Upper lobe of right lung (tissue), 1 donor: ENCODE measurements around the gene FNTB. TPM values are rescaled to one million over a fixed set of nuclear protein-coding genes. Genes with fewer than 3 reads are reported as not detected.
A peak's percentile ranks its signal among the peaks of the same experiment; 100 is the strongest.

Experiments used
- ATAC-seq: fragments of 200-7000 bp; cut with Tn5 transposase; one replicate; pipeline ENCODE4 v1.9.1; 2020; ENCODE audit warnings: mild to moderate bottlenecking, moderate library complexity
- DNase-seq: peaks from one replicate; pipeline ENCODE4 v3.0.0-alpha.2; 2020
- H3K27ac ChIP-seq: fragments of 200-600 bp; one replicate; pipeline ENCODE4 v1.8.0; 2022
- H3K27me3 ChIP-seq: fragments of 200-600 bp; one replicate; pipeline ENCODE4 v1.8.0; 2022; ENCODE audit warnings: mild to moderate bottlenecking
- H3K36me3 ChIP-seq: fragments of 200-600 bp; one replicate; pipeline ENCODE4 v1.8.0; 2022
- H3K4me1 ChIP-seq: fragments of 200-600 bp; one replicate; pipeline ENCODE4 v1.8.0; 2022
- H3K4me3 ChIP-seq: fragments of 200-600 bp; one replicate; pipeline ENCODE4 v1.8.0; 2022; ENCODE audit warnings: mild to moderate bottlenecking
- H3K9me3 ChIP-seq: fragments of 200-600 bp; one replicate; pipeline ENCODE4 v1.8.0; 2022
- CTCF ChIP-seq: fragments of 200-600 bp; IDR thresholded peaks from one replicate; pipeline ENCODE4 v1.8.0; 2022; ENCODE audit warnings: antibody characterized with exemption
- intact Hi-C: fragments of 100-400 bp; cut with DNase I; formaldehyde crosslinking; loops from one replicate; pipeline ENCODE4 v1.11.0; 2022
- total RNA-seq: library from RNA; stranded (reverse); fragmentation: NEBNext Ultra II Directional; extraction: Animal tissue kit (Norgen Biotek cat#: 25700); gene quantifications from one replicate; pipeline ENCODE4 v1.2.1, GENCODE V29; 2021
- donor health status: DM: no; HTN: yes; CAD: no; lungs with severe emphysema.

Gene FNTB
- total RNA-seq, 1 donor from 2014 or later: 14.2 TPM

- H3K27me3 ChIP-seq: no peaks in the 10 kb centered on the region
- intact Hi-C loops: no loop called here
Measured at GRCh38 chr14:64987438-64987767, 708 bp downstream of the FNTB start.

GRCh38 chr14:64990296-64990695 is 3.6 kb downstream of the FNTB start:
- Histone ChIP-seq H3K9me3 (no peaks in the 10 kb centered on the region), H3K27ac (no peak overlapping the region), H3K4me3 (no peak overlapping the region), H3K4me1 (peaks cover 32% of the 10 kb centered on the region), H3K27me3 (no peaks in the 10 kb centered on the region), H3K36me3 (no peaks in the 10 kb centered on the region)
- intact Hi-C loops: no loop called here
- ATAC-seq (no peak), DNase-seq (no peak)
- TF ChIP-seq CTCF: no peak

More at GRCh38 chr14:64987438-64987767, 708 bp downstream of the FNTB start:
- DNase-seq: no peak
- Histone ChIP-seq H3K4me3 (peak overlapping the region; percentile 83), H3K27ac (peak overlapping the region; percentile 81), H3K9me3 (no peaks in the 10 kb centered on the region), H3K36me3 (no peaks in the 10 kb centered on the region), H3K4me1 (peaks cover 19% of the 10 kb centered on the region)
- no peak for TF ChIP-seq CTCF
- ATAC-seq: no peak

GRCh38 chr14:64990939-64991338 is 4.2 kb downstream of the FNTB start:
- Histone ChIP-seq H3K4me1 (peaks cover 32% of the 10 kb centered on the region), H3K36me3 (no peaks in the 10 kb centered on the region), H3K4me3 (no peak overlapping the region), H3K27me3 (no peaks in the 10 kb centered on the region), H3K27ac (no peak overlapping the region), H3K9me3 (no peaks in the 10 kb centered on the region)
- intact Hi-C loops: no loop called here
- no peak for TF ChIP-seq CTCF
- ATAC-seq (no peak), DNase-seq (no peak)

- H3K27me3 ChIP-seq: no peaks in the 10 kb centered on the region
- peak overlapping the region; percentile 55 for H3K27ac ChIP-seq
- peak; percentile 31 for ATAC-seq
- intact Hi-C loops: no loop called here
- H3K36me3 ChIP-seq: no peaks in the 10 kb centered on the region
- peaks cover 32% of the 10 kb centered on the region for H3K4me1 ChIP-seq
- peak; percentile 66 for DNase-seq
- TF ChIP-seq CTCF: no peak
- H3K4me3 ChIP-seq: no peak overlapping the region
- H3K9me3 ChIP-seq: no peaks in the 10 kb centered on the region
Measured at GRCh38 chr14:64992328-64992885, 5.7 kb downstream of the FNTB start.

GRCh38 chr14:64993266-64993930 is 6.7 kb downstream of the FNTB start:
- DNase-seq (no peak), ATAC-seq (peak; percentile 42)
- Histone ChIP-seq H3K27me3 (no peaks in the 10 kb centered on the region), H3K4me3 (no peak overlapping the region), H3K27ac (peak overlapping the region; percentile 55), H3K9me3 (no peaks in the 10 kb centered on the region), H3K36me3 (no peaks in the 10 kb centered on the region), H3K4me1 (peaks cover 24% of the 10 kb centered on the region)
- intact Hi-C loops: no loop called here
- TF ChIP-seq CTCF: no peak
